Caco-2 (cell line): Measurements from ENCODE around the gene HCFC2. TPM values are rescaled to one million over a fixed set of nuclear protein-coding genes. Genes with fewer than 3 reads are reported as not detected.

Source experiments
- BruUV-seq: library from RNA; stranded (reverse); fragments of 400-500 nt; replicated peaks from 2 replicates; lab custom pipeline; 2021; lab: Mats Ljungman, UMichigan
- CTCF ChIA-PET: fragments of 300-600 bp; sonication (Branson Sonifier 250); formaldehyde crosslinking; loops from one replicate; lab custom pipeline; 2022; ENCODE audit warnings: antibody characterized with exemption; lab: Charles Lee
- POLR2A ChIA-PET: fragments of 300-600 bp; sonication (Branson Sonifier 250); formaldehyde crosslinking; loops from one replicate; lab custom pipeline; 2022; ENCODE audit warnings: antibody characterized with exemption; lab: Charles Lee
- DNase-seq, 2 experiments: peaks; one replicate each; pipeline versions ENCODE4 v3.0.0 to v3.0.0-alpha.2; 2020 to 2022
- H3K27me3 ChIP-seq: replicated peaks from 2 replicates; pipeline ENCODE4 v1.6.0; 2011; ENCODE audit warnings: low read length; ENCODE audit not compliant: control insufficient read depth, insufficient read depth
- H3K36me3 ChIP-seq: 2 replicates; pipeline ENCODE4 v1.5.1; 2011; ENCODE audit warnings: low read length; ENCODE audit not compliant: control insufficient read depth, insufficient read depth
- H3K4me1 ChIP-seq: fragments of 250-450 bp; sonication (Bioruptor Pico); 2 replicates; pipeline ENCODE4 v1.5.1; 2020; ENCODE audit warnings: mild to moderate bottlenecking
- H3K4me3 ChIP-seq: 2 replicates; pipeline ENCODE4 v1.5.1; 2011; ENCODE audit warnings: low read depth, mild to moderate bottlenecking, control low read depth, low read length
- H3K9me3 ChIP-seq: fragments of 250-450 bp; sonication (Bioruptor Pico); 2 replicates; pipeline ENCODE4 v1.5.1; 2020; ENCODE audit warnings: mild to moderate bottlenecking, moderate library complexity
- H3K27ac Mint-ChIP-seq: one replicate; pipeline ENCODE4 v1.8.0; 2022; ENCODE audit warnings: mixed read lengths; ENCODE audit not compliant: unreplicated experiment
- H3K27me3 Mint-ChIP-seq: one replicate; pipeline ENCODE4 v1.8.0; 2022; ENCODE audit warnings: mixed read lengths; ENCODE audit not compliant: insufficient read depth, unreplicated experiment
- H3K36me3 Mint-ChIP-seq: one replicate; pipeline ENCODE4 v1.8.0; 2022; ENCODE audit warnings: mild to moderate bottlenecking, mixed read lengths; ENCODE audit not compliant: insufficient read depth, unreplicated experiment
- H3K4me1 Mint-ChIP-seq: one replicate; pipeline ENCODE4 v1.8.0; 2022; ENCODE audit warnings: low read depth, mixed read lengths; ENCODE audit not compliant: unreplicated experiment
- H3K4me3 Mint-ChIP-seq: one replicate; pipeline ENCODE4 v1.8.0; 2022; ENCODE audit warnings: mild to moderate bottlenecking, moderate library complexity, mixed read lengths; ENCODE audit not compliant: unreplicated experiment
- H3K9me3 Mint-ChIP-seq: one replicate; pipeline ENCODE4 v1.8.0; 2022; ENCODE audit warnings: mixed read lengths; ENCODE audit not compliant: unreplicated experiment
- CTCF ChIP-seq, 2 experiments: fragments of 200-600 bp in 1 of 2; IDR thresholded peaks; 1 replicate in 1 of 2; 2 replicates in 1 of 2; pipeline versions ENCODE4 v1.5.1 to v1.8.0; 2011 to 2022; ENCODE audit warnings: antibody characterized with exemption in 1 of 2, control low read depth in 1 of 2, inconsistent platforms in 1 of 2, low read depth in 1 of 2, low read length in 1 of 2, mild to moderate bottlenecking in 1 of 2, moderate library complexity in 1 of 2; ENCODE audit not compliant: insufficient read depth in 1 of 2, severe bottlenecking in 1 of 2, unreplicated experiment in 1 of 2
- intact Hi-C: fragments of 100-400 bp; cut with micrococcal nuclease; formaldehyde crosslinking; loops from one replicate; pipeline ENCODE4 v1.10.0; 2022; ENCODE audit not compliant: unreplicated experiment
- total RNA-seq: library from RNA; stranded (reverse); gene quantifications from 2 replicates; pipeline ENCODE4 v1.2.3, GENCODE V29; 2022

The HCFC2 gene
- total RNA-seq, 1 experiment from 2014 or later = 4.9 TPM

GRCh38 chr12:104136577-104136976 is 72.2 kb downstream of the HCFC2 start:
- Histone ChIP-seq H3K27me3 (no peaks in the 10 kb centered on the region), H3K4me3 (peak overlapping the region; percentile 73), H3K36me3 (peaks cover 3% of the 10 kb centered on the region; the same call in 1 of the 2 replicates), H3K9me3 (no peaks in the 10 kb centered on the region), H3K4me1 (peaks cover 8% of the 10 kb centered on the region; the same call in 1 of the 2 replicates)
- TSS peak; percentile 58 for BruUV-seq
- ChIA-PET CTCF (interaction anchor here (1.2 kb wide), 1 partner anchor 27 kb away, joined by 3 read pairs; no protein-coding TSS in a partner anchor), POLR2A (interaction anchor here (2.3 to 2.8 kb wide), 2 partner anchors 151 to 207 kb away, joined by 7 to 33 read pairs; partner anchors contain the start of gene HSP90B1)
- Mint-ChIP-seq H3K9me3 (no peaks in the 10 kb centered on the region), H3K4me1 (peaks cover 10% of the 10 kb centered on the region), H3K27ac (peak overlapping the region; percentile 34), H3K36me3 (peaks cover 5% of the 10 kb centered on the region), H3K4me3 (peak overlapping the region; percentile 75), H3K27me3 (no peaks in the 10 kb centered on the region)
- no peak for TF ChIP-seq CTCF (IDR thresholded peaks at IDR 0.05; ENCODE audit: insufficient read depth in 1 of 2, low read depth in 1 of 2, low read length in 1 of 2, severe bottlenecking in 1 of 2, unreplicated experiment in 1 of 2)
- intact Hi-C loops = loop anchor here (2.0 to 5.0 kb wide), 2 partner anchors 152 to 169 kb away; partner anchors contain the start of gene TDG
- DNase-seq = no peak

- intact Hi-C loops = loop anchor here (2.0 to 5.0 kb wide), 2 partner anchors 152 to 170 kb away; partner anchors contain the start of gene TDG
- H3K4me1 ChIP-seq = peaks cover 8% of the 10 kb centered on the region; the same call in 1 of the 2 replicates
Measured at GRCh38 chr12:104137001-104137901, 72.9 kb downstream of the HCFC2 start.

More at GRCh38 chr12:104137001-104137901, 72.9 kb downstream of the HCFC2 start:
- H3K36me3 ChIP-seq = peaks cover 2% of the 10 kb centered on the region; the same call in 1 of the 2 replicates
- POLR2A ChIA-PET = interaction anchor here (0.6 to 2.8 kb wide), 7 partner anchors 10 to 208 kb away, joined by 3 to 33 read pairs (median 5); partner anchors contain the start of genes HSP90B1 and TDG
- CTCF ChIA-PET = interaction anchor here (1.0 to 1.2 kb wide), 2 partner anchors 28 to 158 kb away, joined by 3 read pairs; no protein-coding TSS in a partner anchor
- Mint-ChIP-seq H3K4me1 (peaks cover 5% of the 10 kb centered on the region), H3K4me3 (peak overlapping the region; percentile 75), H3K36me3 (peaks cover under 1% of the 10 kb centered on the region), H3K9me3 (no peaks in the 10 kb centered on the region), H3K27ac (peak overlapping the region; percentile 34), H3K27me3 (peaks cover under 1% of the 10 kb centered on the region)
- TF ChIP-seq CTCF (IDR thresholded peaks at IDR 0.05; ENCODE audit: insufficient read depth in 1 of 2, low read depth in 1 of 2, low read length in 1 of 2, severe bottlenecking in 1 of 2, unreplicated experiment in 1 of 2) = no peak
- no peaks in the 10 kb centered on the region for H3K9me3 ChIP-seq
- no peaks in the 10 kb centered on the region for H3K27me3 ChIP-seq
- H3K4me3 ChIP-seq = peak overlapping the region; percentile 73
- peak; percentile 49 to 62 for DNase-seq
- no TSS peak for BruUV-seq
